RPMI7951 (cell line): ENCODE measurements around the gene LCE2B. TPM values are rescaled to one million over a fixed set of nuclear protein-coding genes. Genes with fewer than 3 reads are reported as not detected.
"Not testable (repeated sequence)": the region's sequence is repeated elsewhere in the genome, so short reads cannot be mapped to it uniquely, and the experiment has no call there.

Source experiments
- DNase-seq: peaks from one replicate; pipeline ENCODE4 v3.0.0-alpha.2; 2012; ENCODE audit warnings: low read depth
- total RNA-seq: library from RNA; depleted of rRNA; stranded (reverse); fragments of >200 nt; shearing (Covaris generic); gene quantifications from 2 replicates; pipeline ENCODE4 v1.2.3, GENCODE V29; 2014; rRNA removed

LCE2B gene, protein sequence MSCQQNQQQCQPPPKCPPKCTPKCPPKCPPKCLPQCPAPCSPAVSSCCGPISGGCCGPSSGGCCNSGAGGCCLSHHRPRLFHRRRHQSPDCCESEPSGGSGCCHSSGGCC
- not detected in 2 replicates for total RNA-seq

- not testable (repeated sequence) for DNase-seq
Observed at GRCh38 chr1:152685823-152686222, at the start of gene LCE2B. Gene LCE2B (plus strand): TSS chr1:152686123. CDS start chr1:152686844, 721 bp downstream.

- DNase-seq, result no peak
Observed at GRCh38 chr1:152640351-152640750, 45.6 kb upstream of the LCE2B start.

DNA sequence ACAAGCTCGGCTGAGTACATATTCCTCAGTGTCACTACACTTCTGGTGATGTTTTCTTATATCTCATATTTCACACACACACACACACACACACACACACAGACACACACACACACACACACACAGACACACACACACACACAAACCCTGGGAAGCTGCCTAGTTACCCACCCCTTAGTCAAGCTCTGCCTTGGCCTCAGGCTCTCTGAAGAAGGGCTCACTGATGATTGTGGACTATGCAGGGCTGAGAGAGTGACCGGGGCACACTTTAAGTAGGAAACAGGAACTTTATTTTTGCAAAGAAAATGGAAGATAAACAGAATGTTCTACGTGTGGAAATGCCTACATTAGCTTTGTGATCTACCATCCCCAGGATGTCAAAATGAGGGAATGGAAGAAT, 42.0 kb upstream of the LCE2B start:
- no peak for DNase-seq

- no peak for DNase-seq
Observed at GRCh38 chr1:152645146-152645545, 40.8 kb upstream of the LCE2B start.

GRCh38 chr1:152646656-152647055, 39.3 kb upstream of the LCE2B start:
- DNase-seq, result no peak

- DNase-seq, result peak; percentile 39
Observed at GRCh38 chr1:152654110-152654509, 31.8 kb upstream of the LCE2B start.

GRCh38 chr1:152656459-152656858, 29.5 kb upstream of the LCE2B start:
- DNase-seq, result no peak

DNA sequence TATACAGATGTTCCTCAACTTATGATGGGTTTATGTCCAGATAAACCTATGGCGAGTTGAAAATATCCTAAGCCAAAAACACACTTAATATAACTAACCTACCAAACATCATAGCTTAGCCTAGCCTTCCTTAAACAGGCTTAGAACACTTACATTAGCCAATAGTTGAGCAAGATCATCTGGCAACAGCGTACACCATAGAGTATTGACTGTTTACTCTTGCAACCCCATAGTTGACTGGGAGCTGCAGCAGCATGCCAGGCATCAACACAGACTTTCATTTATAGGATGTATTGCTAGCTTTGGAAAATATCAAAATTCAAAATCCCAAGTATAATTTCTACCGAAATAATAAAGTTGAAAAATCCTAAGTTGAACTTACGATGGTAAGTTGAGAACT, 28.2 kb upstream of the LCE2B start:
- DNase-seq, result no peak

GRCh38 chr1:152658649-152659048, 27.3 kb upstream of the LCE2B start:
- DNase-seq, result no peak

DNA sequence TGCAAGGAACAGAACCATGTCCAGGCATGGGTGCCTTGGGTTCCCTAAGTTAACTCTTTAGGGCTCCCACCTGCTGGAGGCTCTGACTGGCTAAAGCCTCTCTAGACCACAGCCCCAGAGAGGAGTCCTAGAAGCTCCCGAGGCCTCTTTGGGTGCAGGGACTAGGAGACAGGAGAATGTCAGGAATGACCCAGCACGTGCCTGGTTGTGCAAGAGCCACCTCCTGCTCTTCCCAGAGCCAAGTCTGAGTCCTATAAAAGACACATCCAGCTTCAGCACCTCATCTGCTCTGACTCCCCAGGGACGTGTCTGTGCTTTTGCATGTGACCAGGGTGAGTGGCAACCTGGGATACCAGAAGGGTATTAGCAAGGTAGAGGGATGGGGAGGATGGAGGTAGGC, 22.8 kb upstream of the LCE2B start, which contains the start of gene LCE2D:
TSS of gene LCE2D (plus strand) at position 283 of the 400 bp plus-strand sequence. CDS start 726 bp downstream, outside the sequence.
- no peak for DNase-seq

DNA sequence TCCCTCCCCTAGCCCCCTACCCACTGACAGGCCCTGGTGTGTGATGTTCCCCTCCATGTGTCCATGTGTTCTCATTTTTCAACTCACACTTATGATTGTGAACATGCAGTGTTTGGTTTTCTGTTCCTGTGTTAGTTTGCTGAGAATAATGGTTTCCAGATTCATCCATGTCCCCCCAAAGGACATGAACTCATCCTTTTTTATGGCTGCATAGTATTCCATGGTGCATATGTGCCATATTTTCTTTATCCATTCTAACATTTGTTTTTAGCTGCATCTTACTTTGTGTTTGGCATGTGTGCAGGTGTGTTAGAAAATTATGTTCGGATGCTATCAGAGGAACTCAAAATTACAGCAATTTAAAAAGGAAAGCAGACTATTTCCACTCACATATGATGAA, 19.8 kb upstream of the LCE2B start:
- DNase-seq, result not testable (repeated sequence)

- no peak for DNase-seq
Observed at GRCh38 chr1:152667648-152668047, 18.3 kb upstream of the LCE2B start.

DNA sequence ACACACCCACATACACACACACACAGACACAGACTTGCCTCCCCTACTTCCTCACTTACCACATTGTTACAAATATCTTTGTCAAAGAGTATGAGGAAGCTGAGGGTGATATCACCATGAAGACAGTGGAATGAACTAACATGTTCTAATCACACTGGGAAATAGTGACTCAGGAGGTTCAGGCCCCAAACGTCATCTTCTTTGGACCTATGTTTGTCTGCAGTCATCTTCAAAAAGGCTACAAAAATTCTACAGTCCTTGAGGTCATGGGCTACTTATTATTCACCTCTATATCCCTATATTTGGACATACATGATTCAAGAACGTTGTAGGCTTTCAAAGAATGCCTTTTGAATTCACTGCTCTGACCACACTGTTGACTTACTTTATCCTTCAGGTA, 12.9 kb upstream of the LCE2B start:
- DNase-seq, result no peak

GRCh38 chr1:152674983-152675382, 10.9 kb upstream of the LCE2B start, which contains the start of gene LCE2C:
Gene LCE2C (plus strand): TSS chr1:152675279. CDS start chr1:152676016, 737 bp downstream.
- not testable (repeated sequence) for DNase-seq

DNA sequence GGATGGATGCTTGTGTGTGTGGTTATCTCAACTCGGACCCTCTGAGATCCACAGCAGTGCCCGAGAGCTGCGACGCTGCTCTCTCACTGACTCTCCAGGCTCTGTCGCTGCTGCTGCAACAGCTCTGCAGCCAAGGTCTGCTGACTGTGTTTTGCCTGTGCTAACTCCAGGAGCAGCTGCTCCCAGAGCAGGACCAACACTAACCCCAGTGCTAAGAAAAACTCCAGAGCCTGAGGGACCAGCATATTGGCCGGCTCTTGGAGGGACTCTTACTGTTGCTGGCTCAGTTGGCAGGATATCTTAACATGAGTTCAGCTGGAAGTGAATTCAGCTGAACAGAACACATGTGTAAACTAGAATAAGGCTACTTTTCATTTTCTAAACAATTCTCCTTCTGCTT, 6.5 kb upstream of the LCE2B start:
- DNase-seq, result no peak

DNA sequence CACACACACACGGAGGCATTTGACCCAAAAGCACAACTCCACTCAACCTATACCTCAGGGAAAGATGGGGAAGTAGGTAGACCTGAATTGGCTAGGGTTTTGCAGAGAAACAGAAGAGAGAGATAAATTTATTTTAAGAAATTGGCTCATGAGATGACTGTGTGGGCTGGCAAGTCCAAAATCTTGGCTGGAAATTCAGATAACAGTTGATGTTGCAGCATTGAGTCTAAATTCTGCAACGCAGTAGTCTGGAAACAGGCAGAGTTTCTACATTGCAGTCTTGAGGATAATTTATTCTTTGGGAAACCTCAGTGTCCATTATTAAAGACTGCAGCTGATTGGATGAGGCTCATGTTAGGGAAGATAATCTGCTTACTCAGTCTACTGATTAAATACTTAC, 4.3 kb upstream of the LCE2B start:
- no peak for DNase-seq

DNA sequence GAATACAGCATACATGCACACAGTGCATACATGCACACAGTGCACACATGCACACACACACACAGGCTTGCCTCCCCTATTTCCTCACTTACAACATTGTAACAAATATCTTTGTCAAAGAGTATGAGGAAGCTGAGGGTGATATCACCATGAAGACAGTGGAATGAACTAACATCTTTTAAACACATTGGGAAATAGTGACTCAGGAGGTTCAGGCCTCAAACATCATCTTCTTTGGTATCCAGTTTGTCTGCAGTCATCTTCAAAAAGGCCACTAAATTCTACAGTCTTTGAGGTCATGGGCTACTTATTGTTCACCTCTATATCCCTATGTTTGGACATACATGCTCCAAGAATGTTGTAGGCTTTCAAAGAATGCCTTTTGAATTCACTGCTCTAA, 2.1 kb upstream of the LCE2B start:
- no peak for DNase-seq

DNA sequence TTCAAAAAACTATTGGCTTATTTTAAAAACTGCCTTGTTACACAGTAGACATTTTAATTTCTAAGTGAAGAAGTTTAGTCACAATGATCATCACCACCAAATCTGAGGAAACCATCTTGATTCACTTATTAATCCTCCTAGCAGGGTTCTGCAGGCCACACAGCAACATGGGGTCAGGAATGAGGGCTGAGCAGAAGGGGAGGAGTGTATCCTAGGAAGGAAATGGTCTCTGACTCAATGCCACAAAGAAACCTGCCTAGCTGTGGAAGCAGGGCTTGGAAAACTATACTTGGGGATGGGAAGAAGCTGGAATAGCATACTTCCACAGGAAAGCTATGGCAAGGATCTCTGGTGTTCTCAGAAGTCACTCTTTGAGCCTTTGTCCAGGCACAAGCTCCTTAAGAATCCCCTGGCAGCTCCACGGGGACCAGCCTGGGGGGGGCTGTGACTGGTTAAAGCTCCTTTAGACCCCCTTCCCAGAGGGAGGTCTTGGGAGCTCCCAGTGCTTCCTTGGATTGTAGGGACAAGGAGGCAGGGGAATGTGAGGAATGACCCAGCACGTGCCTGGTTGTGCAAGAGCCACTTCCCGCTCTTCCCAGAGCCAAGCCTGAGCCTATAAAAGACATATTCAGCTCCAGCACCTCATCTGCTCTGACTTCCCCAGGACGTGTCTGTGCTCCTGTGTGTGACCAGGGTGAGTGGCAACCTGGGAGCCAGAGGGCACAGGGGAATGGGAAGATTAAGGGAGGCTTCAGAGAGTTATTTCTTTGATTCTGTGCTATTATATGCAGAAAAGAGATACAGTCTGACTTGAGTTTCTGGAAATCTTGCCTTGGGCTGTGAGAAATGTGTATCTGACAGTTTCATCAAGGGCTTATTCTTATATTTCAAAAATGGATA, 12.0 kb downstream of the LCE2B start, which contains the start of gene LCE2A:
TSS of gene LCE2A (plus strand) at position 645 of the 900 bp plus-strand sequence. CDS start 557 bp downstream, outside the sequence.
- no peak for DNase-seq

DNA sequence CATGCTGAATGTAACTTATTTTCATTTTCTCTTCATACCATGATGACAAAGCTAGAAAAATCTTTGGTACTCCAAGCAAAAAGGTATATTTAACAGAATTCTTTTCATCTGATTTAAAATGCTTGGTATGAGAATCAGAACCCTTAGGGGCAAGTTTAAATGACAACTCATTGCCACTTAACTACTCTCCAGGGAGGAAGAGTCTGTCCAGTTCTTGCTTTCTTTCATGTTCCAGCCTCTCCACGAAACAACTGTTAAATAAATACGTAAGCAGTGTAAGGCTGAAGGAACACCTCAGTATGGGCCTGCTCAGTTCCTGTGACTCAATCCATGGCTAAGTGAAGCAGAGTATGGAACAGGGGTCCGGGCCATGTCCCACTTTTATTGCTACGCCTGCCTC, 13.8 kb downstream of the LCE2B start:
- no peak for DNase-seq

DNA sequence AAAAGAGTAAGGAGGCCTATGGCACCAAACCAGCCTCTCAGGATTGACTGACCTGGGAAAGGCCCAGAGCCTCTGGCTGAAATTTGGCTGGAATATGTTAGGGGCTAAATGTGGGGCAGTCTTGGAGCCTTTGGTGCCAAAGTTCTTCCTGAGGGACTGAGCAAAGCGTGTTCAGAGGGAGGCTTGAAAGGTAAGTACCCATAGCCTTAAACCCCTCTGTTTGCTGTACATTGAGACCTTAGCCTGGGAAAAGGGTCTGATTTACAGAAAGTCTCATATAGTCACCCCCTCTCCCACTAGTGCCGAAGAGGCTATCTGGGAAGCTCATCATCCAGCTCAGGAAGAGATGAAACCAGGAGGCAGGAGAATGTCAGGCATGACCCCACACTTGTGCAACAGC, 21.9 kb downstream of the LCE2B start, which contains the start of gene LCE4A:
TSS of gene LCE4A (plus strand) at position 301 of the 400 bp plus-strand sequence. CDS start 916 bp downstream, outside the sequence.
- DNase-seq, result no peak

- no peak for DNase-seq
Observed at GRCh38 chr1:152718238-152718637, 32.3 kb downstream of the LCE2B start.

DNA sequence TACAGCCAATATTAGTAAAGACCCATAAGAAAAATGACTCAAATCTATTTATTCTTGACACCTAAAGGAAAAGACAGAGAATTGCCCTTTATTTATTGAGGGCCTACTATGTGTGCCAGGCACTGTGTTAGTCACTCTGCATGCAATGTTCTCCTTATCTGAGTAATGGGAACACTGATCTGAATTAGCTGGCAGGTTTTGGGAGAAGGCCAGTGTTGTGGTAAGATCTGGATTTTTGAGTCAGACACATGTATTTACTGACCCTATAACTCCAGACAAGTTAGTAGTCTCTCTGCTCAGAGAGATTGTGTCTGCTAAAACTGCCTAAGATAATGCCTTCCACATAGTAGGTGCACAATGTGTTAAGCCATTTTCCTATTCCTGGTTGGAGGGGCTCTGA, 39.3 kb downstream of the LCE2B start:
- DNase-seq, result no peak

GRCh38 chr1:152728986-152729385, 43.1 kb downstream of the LCE2B start:
- no peak for DNase-seq
